ENCODE data around the gene CAT. TPM values are rescaled to one million over a fixed set of nuclear protein-coding genes. Genes with fewer than 3 reads are reported as not detected.

The CAT gene
- total RNA-seq, 1 donor from 2014 or later: 126 TPM

DNA sequence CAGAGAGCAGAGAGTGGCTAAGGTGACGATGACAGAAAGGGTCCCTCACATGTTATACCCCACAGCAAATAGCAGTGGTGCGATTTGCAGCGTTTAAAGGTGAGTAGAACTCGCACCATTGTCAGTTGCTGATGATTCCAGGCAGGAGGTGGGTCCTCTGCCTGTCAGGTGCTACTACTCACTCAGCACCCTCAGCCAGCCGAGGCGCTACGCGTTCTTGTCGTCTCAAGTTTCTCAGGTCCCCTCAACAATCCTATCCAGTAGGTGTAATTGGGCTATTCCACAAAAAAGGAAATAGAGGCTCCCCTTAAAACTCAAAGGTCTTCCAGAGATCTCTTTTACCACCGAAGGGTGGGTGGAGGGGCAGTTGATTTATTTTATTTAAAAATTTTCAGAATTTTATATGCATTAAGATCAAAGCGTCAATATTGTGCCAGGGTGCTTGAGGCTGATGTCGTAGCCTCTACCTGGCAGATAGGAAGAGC lies 56.5 kb downstream of the CAT start:
- Histone ChIP-seq H3K9me3 (replicated peaks) (no peaks in the 10 kb centered on the region), H3K36me3 (no peaks in the 10 kb centered on the region), H3K27me3 (ENCODE audit: low read depth) (peaks cover 52% of the 10 kb centered on the region), H3K4me1 (no peaks in the 10 kb centered on the region), H3K27ac (replicated peaks) (no peak overlapping the region), H3K4me3 (no peak overlapping the region)
- no peak for TF ChIP-seq CTCF (IDR thresholded peaks at IDR 0.05; ENCODE audit: borderline replicate concordance)
- intact Hi-C loops (cut with micrococcal nuclease): no loop called here
- no peak for DNase-seq

GRCh38 chr11:34495724-34496377 lies 57.1 kb downstream of the CAT start:
- Histone ChIP-seq H3K9me3 (replicated peaks) (no peaks in the 10 kb centered on the region), H3K4me3 (no peak overlapping the region), H3K27me3 (ENCODE audit: low read depth) (peaks cover 54% of the 10 kb centered on the region), H3K4me1 (no peaks in the 10 kb centered on the region), H3K27ac (replicated peaks) (no peak overlapping the region), H3K36me3 (no peaks in the 10 kb centered on the region)
- intact Hi-C loops (cut with micrococcal nuclease): no loop called here
- TF ChIP-seq CTCF (IDR thresholded peaks at IDR 0.05; ENCODE audit: borderline replicate concordance): no peak
- DNase-seq: no peak

- Histone ChIP-seq H3K27ac (replicated peaks) (no peak overlapping the region), H3K36me3 (no peaks in the 10 kb centered on the region), H3K4me1 (no peaks in the 10 kb centered on the region), H3K4me3 (no peak overlapping the region), H3K27me3 (ENCODE audit: low read depth) (peaks cover 39% of the 10 kb centered on the region), H3K9me3 (replicated peaks) (no peaks in the 10 kb centered on the region)
- intact Hi-C loops (cut with micrococcal nuclease): no loop called here
- TF ChIP-seq CTCF (IDR thresholded peaks at IDR 0.05; ENCODE audit: borderline replicate concordance): no peak
- no peak for DNase-seq
Observed at GRCh38 chr11:34499719-34500500, 61.2 kb downstream of the CAT start.

DNA sequence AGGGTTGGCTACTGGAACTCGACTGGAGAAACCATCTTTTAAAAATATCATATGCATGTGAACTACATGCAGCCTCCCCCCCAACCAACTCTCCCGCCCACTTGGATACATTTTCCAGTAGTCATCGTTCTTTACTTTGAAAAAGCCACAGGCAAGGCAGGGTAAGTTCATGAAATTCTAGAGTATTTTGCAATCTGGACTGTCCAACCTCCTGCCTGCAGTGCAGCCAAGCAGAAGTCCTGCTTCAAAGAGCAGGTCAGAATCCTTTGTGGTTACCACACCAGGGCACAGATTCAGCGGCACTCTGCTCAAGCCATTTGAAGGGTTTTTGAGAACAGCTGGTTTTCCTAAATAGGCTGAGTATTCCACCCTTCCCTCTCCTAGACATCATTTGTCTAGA lies 62.8 kb downstream of the CAT start:
- H3K27ac ChIP-seq (replicated peaks): no peak overlapping the region
- DNase-seq: no peak
- peaks cover 23% of the 10 kb centered on the region for H3K27me3 ChIP-seq (ENCODE audit: low read depth)
- no peaks in the 10 kb centered on the region for H3K36me3 ChIP-seq
- no peaks in the 10 kb centered on the region for H3K9me3 ChIP-seq (replicated peaks)
- no peak overlapping the region for H3K4me3 ChIP-seq
- no peaks in the 10 kb centered on the region for H3K4me1 ChIP-seq
- intact Hi-C loops (cut with micrococcal nuclease): no loop called here
- TF ChIP-seq CTCF (IDR thresholded peaks at IDR 0.05; ENCODE audit: borderline replicate concordance): no peak

DNA sequence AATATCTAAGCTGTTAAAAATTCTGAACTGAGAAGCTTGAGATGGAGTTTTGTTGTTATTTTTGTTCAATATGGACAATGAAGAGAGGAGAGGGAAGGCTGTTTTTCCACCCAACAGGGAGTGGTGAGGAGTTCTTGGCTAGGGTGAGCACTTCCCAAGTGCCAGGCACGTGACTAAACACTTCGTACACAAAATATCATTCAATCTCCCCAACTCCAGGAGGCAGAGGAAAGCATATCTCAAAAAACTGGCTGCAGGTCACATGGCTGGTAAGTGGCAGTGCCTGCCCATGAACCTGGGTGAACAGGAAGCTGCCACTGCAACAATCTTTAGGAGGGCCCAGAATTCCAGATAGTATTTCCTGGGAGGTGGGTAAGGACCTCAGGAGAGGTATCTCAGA lies 63.2 kb downstream of the CAT start:
- H3K36me3 ChIP-seq: no peaks in the 10 kb centered on the region
- H3K9me3 ChIP-seq (replicated peaks): no peaks in the 10 kb centered on the region
- H3K4me3 ChIP-seq: no peak overlapping the region
- intact Hi-C loops (cut with micrococcal nuclease): no loop called here
- peaks cover 21% of the 10 kb centered on the region for H3K27me3 ChIP-seq (ENCODE audit: low read depth)
- no peak for DNase-seq
- no peak for TF ChIP-seq CTCF (IDR thresholded peaks at IDR 0.05; ENCODE audit: borderline replicate concordance)
- H3K27ac ChIP-seq (replicated peaks): no peak overlapping the region
- H3K4me1 ChIP-seq: no peaks in the 10 kb centered on the region

Data from left ventricle myocardium inferior (tissue), 1 donor.